Measurements from ENCODE around the gene CAMKV. TPM values are rescaled to one million over a fixed set of nuclear protein-coding genes. Genes with fewer than 3 reads are reported as not detected.
"Not testable (repeated sequence)": the region's sequence is repeated elsewhere in the genome, so short reads cannot be mapped to it uniquely, and the experiment has no call there.

Gene CAMKV
- total RNA-seq, 1 donor from 2014 or later = not detected

GRCh38 chr3:49831341-49831740 lies 38.4 kb downstream of the CAMKV start:
- no peak for TF ChIP-seq CTCF (IDR thresholded peaks at IDR 0.05; ENCODE audit: unreplicated experiment)
- H3K27me3 Mint-ChIP-seq (ENCODE audit: low read depth) = no peaks in the 10 kb centered on the region
- peaks cover 8% of the 10 kb centered on the region for H3K36me3 Mint-ChIP-seq
- no peak for DNase-seq (ENCODE audit: low spot score in 2 of 2, unreplicated experiment in 2 of 2)
- no peaks in the 10 kb centered on the region for H3K4me1 Mint-ChIP-seq
- no peaks in the 10 kb centered on the region for H3K9me3 Mint-ChIP-seq
- H3K4me3 Mint-ChIP-seq = no peak overlapping the region
- H3K27ac Mint-ChIP-seq = no peak overlapping the region

GRCh38 chr3:49826016-49826415 lies 43.7 kb downstream of the CAMKV start:
- Mint-ChIP-seq H3K27ac (no peak overlapping the region), H3K4me3 (no peak overlapping the region), H3K27me3 (ENCODE audit: low read depth) (no peaks in the 10 kb centered on the region), H3K4me1 (no peaks in the 10 kb centered on the region), H3K36me3 (peaks cover 5% of the 10 kb centered on the region), H3K9me3 (no peaks in the 10 kb centered on the region)
- TF ChIP-seq CTCF (IDR thresholded peaks at IDR 0.05; ENCODE audit: unreplicated experiment) = no peak
- no peak for DNase-seq (ENCODE audit: low spot score in 2 of 2, unreplicated experiment in 2 of 2)

GRCh38 chr3:49823131-49823530 lies 46.6 kb downstream of the CAMKV start:
- H3K9me3 Mint-ChIP-seq; H3K27ac Mint-ChIP-seq; H3K36me3 Mint-ChIP-seq; DNase-seq (ENCODE audit: low spot score in 2 of 2, unreplicated experiment in 2 of 2); H3K4me1 Mint-ChIP-seq; H3K4me3 Mint-ChIP-seq; H3K27me3 Mint-ChIP-seq (ENCODE audit: low read depth): not testable (repeated sequence)

GRCh38 chr3:49813497-49814174 lies 56.1 kb downstream of the CAMKV start, which contains the start of gene UBA7:
UBA7 (minus strand) TSS chr3:49813953; CDS start chr3:49813787, 166 bp downstream.
- H3K36me3 Mint-ChIP-seq = peaks cover 5% of the 10 kb centered on the region
- DNase-seq (ENCODE audit: low spot score in 2 of 2, unreplicated experiment in 2 of 2) = no peak
- peak within 1 kb of the TSS; percentile 95 for H3K27ac Mint-ChIP-seq
- peak within 1 kb of the TSS; percentile 70 for H3K4me3 Mint-ChIP-seq
- TF ChIP-seq CTCF (IDR thresholded peaks at IDR 0.05; ENCODE audit: unreplicated experiment) = no peak
- no peaks in the 10 kb centered on the region for H3K9me3 Mint-ChIP-seq
- peaks cover 20% of the 10 kb centered on the region for H3K4me1 Mint-ChIP-seq
- no peaks in the 10 kb centered on the region for H3K27me3 Mint-ChIP-seq (ENCODE audit: low read depth)

GRCh38 chr3:49812916-49813496 lies 56.7 kb downstream of the CAMKV start:
- Mint-ChIP-seq H3K4me3 (peak overlapping the region; percentile 70), H3K9me3 (no peaks in the 10 kb centered on the region), H3K36me3 (peaks cover 5% of the 10 kb centered on the region), H3K27me3 (ENCODE audit: low read depth) (no peaks in the 10 kb centered on the region), H3K27ac (peak overlapping the region; percentile 95), H3K4me1 (peaks cover 27% of the 10 kb centered on the region)
- no peak for DNase-seq (ENCODE audit: low spot score in 2 of 2, unreplicated experiment in 2 of 2)
- no peak for TF ChIP-seq CTCF (IDR thresholded peaks at IDR 0.05; ENCODE audit: unreplicated experiment)

Other genes starting within 250 kb of the CAMKV start
- 111 to 118 TPM (median 115 TPM) in 3 replicates for gene APEH, start 195.6 kb downstream of the CAMKV start, total RNA-seq
- 101 to 109 TPM (median 103 TPM) in 3 replicates for gene MST1, start 180.4 kb downstream of the CAMKV start, total RNA-seq
- 57.3 to 59.2 TPM (median 57.5 TPM) in 3 replicates for gene RNF123, start 180.3 kb downstream of the CAMKV start, total RNA-seq
- 0.78 to 0.95 TPM in 2 of 3 replicates, not detected in the other for gene AMIGO3, start 150.2 kb downstream of the CAMKV start, total RNA-seq
- 32.3 to 33.9 TPM (median 32.7 TPM) in 3 replicates for gene GMPPB, start 146.0 kb downstream of the CAMKV start, total RNA-seq
- 41.7 to 46.4 TPM (median 46.4 TPM) in 3 replicates for gene IP6K1, start 83.4 kb downstream of the CAMKV start, total RNA-seq
- gene CDHR4, start 70.0 kb downstream of the CAMKV start, total RNA-seq = 0.27 to 0.42 TPM in 2 of 3 replicates, not detected in the other
- 7.7 to 9.4 TPM (median 8.4 TPM) in 3 replicates for gene INKA1, start 66.6 kb downstream of the CAMKV start, total RNA-seq
- 133 to 144 TPM (median 139 TPM) in 3 replicates for gene UBA7, start 56.0 kb downstream of the CAMKV start, total RNA-seq
- gene TRAIP, start 13.3 kb downstream of the CAMKV start, total RNA-seq = 10.4 to 15.0 TPM (median 10.6 TPM) in 3 replicates
- gene MST1R, start 34.0 kb upstream of the CAMKV start, total RNA-seq = 3.8 to 7.0 TPM (median 4.3 TPM) in 3 replicates
- 5.7 to 6.2 TPM (median 5.7 TPM) in 3 replicates for gene MON1A, start 59.9 kb upstream of the CAMKV start, total RNA-seq
- 158 to 162 TPM (median 159 TPM) in 3 replicates for gene RBM6, start 70.2 kb upstream of the CAMKV start, total RNA-seq
- gene RBM5, start 219.0 kb upstream of the CAMKV start, total RNA-seq = 301 to 332 TPM (median 322 TPM) in 3 replicates